GM12878 (cell line): ENCODE results near the gene CDH4.

Experiments used
- CEBPB ChIP-seq, 2 experiments: fragments of 150-350 bp in 1 of 2; IDR thresholded peaks; 2 replicates each; pipeline ENCODE4 v1.6.1; 2012 to 2014; ENCODE audit warnings: low read depth in 2 of 2, low read length in 2 of 2, borderline replicate concordance in 1 of 2, inconsistent platforms in 1 of 2
- EP300 ChIP-seq, 2 experiments: fragments of 150-350 bp in 1 of 2; IDR thresholded peaks; 2 replicates each; pipeline ENCODE4 v1.6.1; 2011 to 2012; ENCODE audit warnings: low read depth in 2 of 2, low read length in 2 of 2, borderline replicate concordance in 1 of 2, improper control_type of control experiment in 1 of 2, inconsistent platforms in 1 of 2; ENCODE audit not compliant: control insufficient read depth in 1 of 2
- MEF2A ChIP-seq: IDR thresholded peaks from 2 replicates; pipeline ENCODE4 v1.6.1; 2011; ENCODE audit warnings: low read depth, mild to moderate bottlenecking, low read length, moderate library complexity; ENCODE audit not compliant: insufficient read depth
- MYC ChIP-seq: IDR thresholded peaks from 2 replicates; pipeline ENCODE4 v1.6.1; 2011; ENCODE audit warnings: mild to moderate bottlenecking, low read length, moderate library complexity, inconsistent platforms; ENCODE audit not compliant: insufficient read depth, insufficient replicate concordance, insufficient read length, severe bottlenecking
- POLR2AphosphoS2 ChIP-seq: IDR thresholded peaks from 2 replicates; pipeline ENCODE4 v1.6.1; 2011; ENCODE audit warnings: low read depth, mild to moderate bottlenecking, low read length, improper control_type of control experiment, moderate library complexity
- POLR2AphosphoS5 ChIP-seq: IDR thresholded peaks from 2 replicates; pipeline ENCODE4 v1.6.1; 2011; ENCODE audit warnings: mild to moderate bottlenecking, low read length, inconsistent platforms
- RAD21 ChIP-seq: IDR thresholded peaks from 2 replicates; pipeline ENCODE4 v1.6.1; 2011; ENCODE audit warnings: mild to moderate bottlenecking, low read depth, low read length, moderate library complexity; ENCODE audit not compliant: insufficient read depth
- SRF ChIP-seq, 2 experiments: IDR thresholded peaks; 2 replicates each; pipeline ENCODE4 v1.6.1; 2011; ENCODE audit warnings: low read depth in 2 of 2, low read length in 2 of 2, mild to moderate bottlenecking in 1 of 2, moderate library complexity in 1 of 2
- ZNF24 ChIP-seq: fragments of 450-650 bp; IDR thresholded peaks from 2 replicates; pipeline ENCODE4 v1.6.1; 2017; ENCODE audit warnings: antibody characterized with exemption, mild to moderate bottlenecking
- TF ChIP-seq, protein P1 (sequence below), 3 experiments: IDR thresholded peaks in 2 of 3; conservative IDR thresholded peaks in 1 of 3; 2 replicates each; pipeline ENCODE4 v1.5.1; 2011; ENCODE audit warnings: low read depth in 3 of 3, low read length in 3 of 3, mild to moderate bottlenecking in 3 of 3, control low read depth in 2 of 3, moderate library complexity in 2 of 3, inconsistent platforms in 1 of 3, mixed read lengths in 1 of 3; ENCODE audit not compliant: control insufficient read depth in 2 of 3, insufficient read depth in 1 of 3; ENCODE audit errors: extremely low read depth in 1 of 3
- TF ChIP-seq, protein P2 (sequence below): IDR thresholded peaks from 2 replicates; pipeline ENCODE4 v1.6.1; 2011; ENCODE audit warnings: low read depth, mild to moderate bottlenecking, low read length, moderate library complexity, borderline replicate concordance; ENCODE audit errors: extremely low read depth
- TF ChIP-seq, protein P3 (sequence below): fragments of 450-650 bp; formaldehyde crosslinking; IDR thresholded peaks from 2 replicates; pipeline ENCODE4 v1.5.0; 2022; ENCODE audit warnings: mild to moderate bottlenecking, missing genetic modification characterization
- TF ChIP-seq, protein P4 (sequence below): fragments of 450-650 bp; formaldehyde crosslinking; IDR thresholded peaks from 2 replicates; pipeline ENCODE4 v1.4.0; 2020; ENCODE audit warnings: mild to moderate bottlenecking, moderate library complexity

DNA sequence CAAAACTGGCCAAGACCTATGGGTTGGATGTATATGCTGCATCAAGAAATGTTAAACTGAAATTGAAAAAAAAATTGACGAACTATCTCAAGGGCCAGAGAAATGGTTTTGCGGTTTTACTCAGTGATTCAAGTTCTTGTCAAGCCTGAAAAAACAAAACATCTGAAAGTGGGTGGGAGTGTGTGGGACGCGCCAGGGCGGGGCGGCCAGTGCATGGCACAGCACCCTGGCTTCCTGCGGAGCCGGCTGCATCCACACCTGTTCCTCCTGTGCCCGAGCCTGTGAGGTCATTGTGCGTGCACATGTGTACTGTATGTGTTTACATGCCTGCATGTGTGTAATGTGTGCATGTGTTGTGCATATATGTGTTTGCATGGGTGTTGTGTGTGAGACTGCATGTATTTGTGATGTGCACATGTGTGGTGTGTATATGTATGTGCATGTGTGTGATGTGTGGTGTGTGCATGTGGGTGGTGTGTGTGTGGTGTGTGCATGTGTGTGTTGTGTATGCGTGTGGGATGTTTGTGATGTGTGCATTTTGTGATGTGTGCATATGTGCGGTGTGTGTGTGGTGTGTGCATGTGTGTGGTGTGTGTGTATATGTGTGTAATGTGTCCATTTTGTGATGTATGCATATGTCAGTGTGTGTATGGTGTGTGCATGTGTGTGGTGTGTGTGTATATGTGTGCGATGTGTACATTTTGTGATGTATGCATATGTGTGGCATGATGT, 59.8 kb downstream of the CDH4 start:
- TF ChIP-seq, protein P1, sequence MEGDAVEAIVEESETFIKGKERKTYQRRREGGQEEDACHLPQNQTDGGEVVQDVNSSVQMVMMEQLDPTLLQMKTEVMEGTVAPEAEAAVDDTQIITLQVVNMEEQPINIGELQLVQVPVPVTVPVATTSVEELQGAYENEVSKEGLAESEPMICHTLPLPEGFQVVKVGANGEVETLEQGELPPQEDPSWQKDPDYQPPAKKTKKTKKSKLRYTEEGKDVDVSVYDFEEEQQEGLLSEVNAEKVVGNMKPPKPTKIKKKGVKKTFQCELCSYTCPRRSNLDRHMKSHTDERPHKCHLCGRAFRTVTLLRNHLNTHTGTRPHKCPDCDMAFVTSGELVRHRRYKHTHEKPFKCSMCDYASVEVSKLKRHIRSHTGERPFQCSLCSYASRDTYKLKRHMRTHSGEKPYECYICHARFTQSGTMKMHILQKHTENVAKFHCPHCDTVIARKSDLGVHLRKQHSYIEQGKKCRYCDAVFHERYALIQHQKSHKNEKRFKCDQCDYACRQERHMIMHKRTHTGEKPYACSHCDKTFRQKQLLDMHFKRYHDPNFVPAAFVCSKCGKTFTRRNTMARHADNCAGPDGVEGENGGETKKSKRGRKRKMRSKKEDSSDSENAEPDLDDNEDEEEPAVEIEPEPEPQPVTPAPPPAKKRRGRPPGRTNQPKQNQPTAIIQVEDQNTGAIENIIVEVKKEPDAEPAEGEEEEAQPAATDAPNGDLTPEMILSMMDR (IDR thresholded peaks at IDR 0.05 in 2 of 3, conservative IDR thresholded peaks at IDR 0.05 in 1 of 3; ENCODE audit: control insufficient read depth in 2 of 3, extremely low read depth in 1 of 3, insufficient read depth in 1 of 3, low read depth in 3 of 3, low read length in 3 of 3): no peak
- TF ChIP-seq, protein P2, sequence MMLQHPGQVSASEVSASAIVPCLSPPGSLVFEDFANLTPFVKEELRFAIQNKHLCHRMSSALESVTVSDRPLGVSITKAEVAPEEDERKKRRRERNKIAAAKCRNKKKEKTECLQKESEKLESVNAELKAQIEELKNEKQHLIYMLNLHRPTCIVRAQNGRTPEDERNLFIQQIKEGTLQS: no peak
- no peak for TF ChIP-seq SRF (IDR thresholded peaks at IDR 0.05; ENCODE audit: low read depth in 2 of 2, low read length in 2 of 2)
- no peak for TF ChIP-seq CEBPB (IDR thresholded peaks at IDR 0.05; ENCODE audit: borderline replicate concordance in 1 of 2, low read depth in 2 of 2, low read length in 2 of 2)
- no peak for TF ChIP-seq MEF2A
- TF ChIP-seq, protein P3, sequence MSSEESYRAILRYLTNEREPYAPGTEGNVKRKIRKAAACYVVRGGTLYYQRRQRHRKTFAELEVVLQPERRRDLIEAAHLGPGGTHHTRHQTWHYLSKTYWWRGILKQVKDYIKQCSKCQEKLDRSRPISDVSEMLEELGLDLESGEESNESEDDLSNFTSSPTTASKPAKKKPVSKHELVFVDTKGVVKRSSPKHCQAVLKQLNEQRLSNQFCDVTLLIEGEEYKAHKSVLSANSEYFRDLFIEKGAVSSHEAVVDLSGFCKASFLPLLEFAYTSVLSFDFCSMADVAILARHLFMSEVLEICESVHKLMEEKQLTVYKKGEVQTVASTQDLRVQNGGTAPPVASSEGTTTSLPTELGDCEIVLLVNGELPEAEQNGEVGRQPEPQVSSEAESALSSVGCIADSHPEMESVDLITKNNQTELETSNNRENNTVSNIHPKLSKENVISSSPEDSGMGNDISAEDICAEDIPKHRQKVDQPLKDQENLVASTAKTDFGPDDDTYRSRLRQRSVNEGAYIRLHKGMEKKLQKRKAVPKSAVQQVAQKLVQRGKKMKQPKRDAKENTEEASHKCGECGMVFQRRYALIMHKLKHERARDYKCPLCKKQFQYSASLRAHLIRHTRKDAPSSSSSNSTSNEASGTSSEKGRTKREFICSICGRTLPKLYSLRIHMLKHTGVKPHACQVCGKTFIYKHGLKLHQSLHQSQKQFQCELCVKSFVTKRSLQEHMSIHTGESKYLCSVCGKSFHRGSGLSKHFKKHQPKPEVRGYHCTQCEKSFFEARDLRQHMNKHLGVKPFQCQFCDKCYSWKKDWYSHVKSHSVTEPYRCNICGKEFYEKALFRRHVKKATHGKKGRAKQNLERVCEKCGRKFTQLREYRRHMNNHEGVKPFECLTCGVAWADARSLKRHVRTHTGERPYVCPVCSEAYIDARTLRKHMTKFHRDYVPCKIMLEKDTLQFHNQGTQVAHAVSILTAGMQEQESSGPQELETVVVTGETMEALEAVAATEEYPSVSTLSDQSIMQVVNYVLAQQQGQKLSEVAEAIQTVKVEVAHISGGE (CRISPR knock-in tag): no peak
- TF ChIP-seq POLR2AphosphoS5: no peak
- TF ChIP-seq POLR2AphosphoS2: no peak
- no peak for TF ChIP-seq EP300 (IDR thresholded peaks at IDR 0.05; ENCODE audit: borderline replicate concordance in 1 of 2, control insufficient read depth in 1 of 2, low read depth in 2 of 2, low read length in 2 of 2)
- TF ChIP-seq ZNF24: no peak
- TF ChIP-seq MYC: no peak
- TF ChIP-seq, protein P4, sequence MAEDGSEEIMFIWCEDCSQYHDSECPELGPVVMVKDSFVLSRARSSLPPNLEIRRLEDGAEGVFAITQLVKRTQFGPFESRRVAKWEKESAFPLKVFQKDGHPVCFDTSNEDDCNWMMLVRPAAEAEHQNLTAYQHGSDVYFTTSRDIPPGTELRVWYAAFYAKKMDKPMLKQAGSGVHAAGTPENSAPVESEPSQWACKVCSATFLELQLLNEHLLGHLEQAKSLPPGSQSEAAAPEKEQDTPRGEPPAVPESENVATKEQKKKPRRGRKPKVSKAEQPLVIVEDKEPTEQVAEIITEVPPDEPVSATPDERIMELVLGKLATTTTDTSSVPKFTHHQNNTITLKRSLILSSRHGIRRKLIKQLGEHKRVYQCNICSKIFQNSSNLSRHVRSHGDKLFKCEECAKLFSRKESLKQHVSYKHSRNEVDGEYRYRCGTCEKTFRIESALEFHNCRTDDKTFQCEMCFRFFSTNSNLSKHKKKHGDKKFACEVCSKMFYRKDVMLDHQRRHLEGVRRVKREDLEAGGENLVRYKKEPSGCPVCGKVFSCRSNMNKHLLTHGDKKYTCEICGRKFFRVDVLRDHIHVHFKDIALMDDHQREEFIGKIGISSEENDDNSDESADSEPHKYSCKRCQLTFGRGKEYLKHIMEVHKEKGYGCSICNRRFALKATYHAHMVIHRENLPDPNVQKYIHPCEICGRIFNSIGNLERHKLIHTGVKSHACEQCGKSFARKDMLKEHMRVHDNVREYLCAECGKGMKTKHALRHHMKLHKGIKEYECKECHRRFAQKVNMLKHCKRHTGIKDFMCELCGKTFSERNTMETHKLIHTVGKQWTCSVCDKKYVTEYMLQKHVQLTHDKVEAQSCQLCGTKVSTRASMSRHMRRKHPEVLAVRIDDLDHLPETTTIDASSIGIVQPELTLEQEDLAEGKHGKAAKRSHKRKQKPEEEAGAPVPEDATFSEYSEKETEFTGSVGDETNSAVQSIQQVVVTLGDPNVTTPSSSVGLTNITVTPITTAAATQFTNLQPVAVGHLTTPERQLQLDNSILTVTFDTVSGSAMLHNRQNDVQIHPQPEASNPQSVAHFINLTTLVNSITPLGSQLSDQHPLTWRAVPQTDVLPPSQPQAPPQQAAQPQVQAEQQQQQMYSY (CRISPR knock-in tag): no peak
- TF ChIP-seq RAD21: no peak
